GM23248 (cell line): ENCODE data around the gene GTF2H4.

Experiments used
- EZH2 ChIP-seq: fragments of 200-600 bp; sonication (generic); IDR thresholded peaks from 2 replicates; pipeline ENCODE4 v1.6.1; 2018; ENCODE audit warnings: antibody characterized with exemption, mild to moderate bottlenecking; ENCODE audit not compliant: insufficient read depth, poor library complexity, severe bottlenecking
- EZH2phosphoT487 ChIP-seq: fragments of 200-600 bp; sonication (generic); IDR thresholded peaks from 2 replicates; pipeline ENCODE4 v1.6.1; 2018; ENCODE audit warnings: antibody characterized with exemption, moderate library complexity, mild to moderate bottlenecking, low read depth; ENCODE audit not compliant: insufficient read depth

DNA sequence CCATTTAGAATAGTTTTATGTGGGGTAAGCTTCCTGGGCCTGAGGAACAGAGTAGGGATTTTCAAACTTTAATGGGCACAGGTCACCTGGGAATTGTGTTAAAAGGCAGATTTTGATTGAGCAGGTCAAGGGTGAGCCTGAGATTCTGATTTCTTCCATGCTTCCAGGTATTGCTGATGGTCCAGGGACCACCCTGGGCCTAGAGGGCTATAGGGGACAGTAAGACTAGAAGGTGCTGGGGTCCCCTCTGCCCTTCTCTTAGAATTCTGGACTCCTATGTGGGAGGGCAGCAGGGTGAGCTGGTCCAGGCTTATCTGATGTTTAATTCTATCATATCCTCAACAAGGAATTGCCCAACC, 21.1 kb upstream of the GTF2H4 start:
- TF ChIP-seq EZH2 (no peak), EZH2phosphoT487 (no peak)
